Endothelial cell of hepatic sinusoid (primary cell): ENCODE measurements around the gene NAALADL2.
"Not testable (repeated sequence)": the region's sequence is repeated elsewhere in the genome, so short reads cannot be mapped to it uniquely, and the experiment has no call there.

Experiments
- in situ Hi-C: cut with HindIII; loops from 2 replicates; pipeline ENCODE4 v1.10.0; 2017; ENCODE audit warnings: low sequenced_read_pairs

The NAALADL2 gene

GRCh38 chr3:175726228-175726627, 867.1 kb downstream of the NAALADL2 start:
- in situ Hi-C loops = no loop called here

- in situ Hi-C loops = no loop called here
Measured at GRCh38 chr3:175728566-175728965, 869.4 kb downstream of the NAALADL2 start.

- in situ Hi-C loops = no loop called here
Measured at GRCh38 chr3:175729466-175729865, 870.3 kb downstream of the NAALADL2 start.

- in situ Hi-C loops = no loop called here
Measured at GRCh38 chr3:175731543-175731942, 872.4 kb downstream of the NAALADL2 start.

GRCh38 chr3:175732017-175732416, 872.9 kb downstream of the NAALADL2 start:
- in situ Hi-C loops = no loop called here

GRCh38 chr3:175735866-175736265, 876.7 kb downstream of the NAALADL2 start:
- in situ Hi-C loops = no loop called here

- in situ Hi-C loops = no loop called here
Measured at GRCh38 chr3:175737646-175738572, 878.8 kb downstream of the NAALADL2 start.

- in situ Hi-C loops = no loop called here
Measured at GRCh38 chr3:175741951-175742350, 882.8 kb downstream of the NAALADL2 start.

- in situ Hi-C loops = no loop called here
Measured at GRCh38 chr3:175743733-175744400, 884.7 kb downstream of the NAALADL2 start.

GRCh38 chr3:175746308-175746707, 887.2 kb downstream of the NAALADL2 start:
- in situ Hi-C loops = no loop called here

- in situ Hi-C loops = no loop called here
Measured at GRCh38 chr3:175748087-175748730, 889.1 kb downstream of the NAALADL2 start.

GRCh38 chr3:175749981-175750380, 890.8 kb downstream of the NAALADL2 start:
- in situ Hi-C loops = no loop called here

GRCh38 chr3:175751089-175751488, 892.0 kb downstream of the NAALADL2 start:
- in situ Hi-C loops = no loop called here

GRCh38 chr3:175763948-175764347, 904.8 kb downstream of the NAALADL2 start:
- in situ Hi-C loops = no loop called here

GRCh38 chr3:175764722-175765121, 905.6 kb downstream of the NAALADL2 start:
- in situ Hi-C loops = no loop called here

- in situ Hi-C loops = loop anchor here (5.0 kb wide), 1 partner anchor 37 kb away; no protein-coding TSS in a partner anchor
Measured at GRCh38 chr3:175770426-175770825, 911.3 kb downstream of the NAALADL2 start.

GRCh38 chr3:175777495-175777894, 918.4 kb downstream of the NAALADL2 start:
- in situ Hi-C loops = no loop called here

- in situ Hi-C loops = no loop called here
Measured at GRCh38 chr3:175777965-175778364, 918.8 kb downstream of the NAALADL2 start.

- in situ Hi-C loops = no loop called here
Measured at GRCh38 chr3:175778994-175779393, 919.9 kb downstream of the NAALADL2 start.

GRCh38 chr3:175787109-175787508, 928.0 kb downstream of the NAALADL2 start:
- in situ Hi-C loops = not testable (repeated sequence)

GRCh38 chr3:175792245-175792644, 933.1 kb downstream of the NAALADL2 start:
- in situ Hi-C loops = no loop called here
